ENCODE data around the gene MPZL1.

DNA sequence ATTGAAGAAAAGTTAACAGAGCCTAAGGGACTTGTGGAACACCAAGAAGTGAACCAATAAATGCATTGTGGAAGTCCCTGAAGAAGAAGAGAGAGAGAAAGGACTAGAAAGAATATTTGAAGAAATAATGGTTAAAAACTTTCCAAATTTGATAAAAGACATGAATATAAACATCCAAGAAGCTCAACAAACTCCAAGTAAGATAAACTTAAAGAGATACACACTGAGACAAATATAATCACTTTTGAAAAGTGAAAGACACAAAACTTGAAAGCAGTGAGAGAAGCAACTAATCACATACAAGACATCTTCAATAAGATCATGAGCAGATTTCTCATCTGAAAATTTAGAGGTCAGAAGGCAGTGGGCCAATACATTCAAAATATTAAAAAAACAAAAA lies 91.2 kb downstream of the MPZL1 start:
- TF ChIP-seq, protein P1, sequence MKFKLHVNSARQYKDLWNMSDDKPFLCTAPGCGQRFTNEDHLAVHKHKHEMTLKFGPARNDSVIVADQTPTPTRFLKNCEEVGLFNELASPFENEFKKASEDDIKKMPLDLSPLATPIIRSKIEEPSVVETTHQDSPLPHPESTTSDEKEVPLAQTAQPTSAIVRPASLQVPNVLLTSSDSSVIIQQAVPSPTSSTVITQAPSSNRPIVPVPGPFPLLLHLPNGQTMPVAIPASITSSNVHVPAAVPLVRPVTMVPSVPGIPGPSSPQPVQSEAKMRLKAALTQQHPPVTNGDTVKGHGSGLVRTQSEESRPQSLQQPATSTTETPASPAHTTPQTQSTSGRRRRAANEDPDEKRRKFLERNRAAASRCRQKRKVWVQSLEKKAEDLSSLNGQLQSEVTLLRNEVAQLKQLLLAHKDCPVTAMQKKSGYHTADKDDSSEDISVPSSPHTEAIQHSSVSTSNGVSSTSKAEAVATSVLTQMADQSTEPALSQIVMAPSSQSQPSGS (CRISPR knock-in tag; IDR thresholded peaks at IDR 0.05; ENCODE audit: borderline replicate concordance, low read depth), result no peak
- TF ChIP-seq FOXP1 (CRISPR knock-in tag; IDR thresholded peaks at IDR 0.05; ENCODE audit: borderline replicate concordance), result no peak
- no peak for TF ChIP-seq NR2C2 (CRISPR knock-in tag; IDR thresholded peaks at IDR 0.05)
- no peak for TF ChIP-seq IRF2 (CRISPR knock-in tag; IDR thresholded peaks at IDR 0.05; ENCODE audit: borderline replicate concordance, low read depth)
- TF ChIP-seq, protein P2, sequence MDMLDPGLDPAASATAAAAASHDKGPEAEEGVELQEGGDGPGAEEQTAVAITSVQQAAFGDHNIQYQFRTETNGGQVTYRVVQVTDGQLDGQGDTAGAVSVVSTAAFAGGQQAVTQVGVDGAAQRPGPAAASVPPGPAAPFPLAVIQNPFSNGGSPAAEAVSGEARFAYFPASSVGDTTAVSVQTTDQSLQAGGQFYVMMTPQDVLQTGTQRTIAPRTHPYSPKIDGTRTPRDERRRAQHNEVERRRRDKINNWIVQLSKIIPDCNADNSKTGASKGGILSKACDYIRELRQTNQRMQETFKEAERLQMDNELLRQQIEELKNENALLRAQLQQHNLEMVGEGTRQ (CRISPR knock-in tag; IDR thresholded peaks at IDR 0.05), result no peak
- TF ChIP-seq, protein P3, sequence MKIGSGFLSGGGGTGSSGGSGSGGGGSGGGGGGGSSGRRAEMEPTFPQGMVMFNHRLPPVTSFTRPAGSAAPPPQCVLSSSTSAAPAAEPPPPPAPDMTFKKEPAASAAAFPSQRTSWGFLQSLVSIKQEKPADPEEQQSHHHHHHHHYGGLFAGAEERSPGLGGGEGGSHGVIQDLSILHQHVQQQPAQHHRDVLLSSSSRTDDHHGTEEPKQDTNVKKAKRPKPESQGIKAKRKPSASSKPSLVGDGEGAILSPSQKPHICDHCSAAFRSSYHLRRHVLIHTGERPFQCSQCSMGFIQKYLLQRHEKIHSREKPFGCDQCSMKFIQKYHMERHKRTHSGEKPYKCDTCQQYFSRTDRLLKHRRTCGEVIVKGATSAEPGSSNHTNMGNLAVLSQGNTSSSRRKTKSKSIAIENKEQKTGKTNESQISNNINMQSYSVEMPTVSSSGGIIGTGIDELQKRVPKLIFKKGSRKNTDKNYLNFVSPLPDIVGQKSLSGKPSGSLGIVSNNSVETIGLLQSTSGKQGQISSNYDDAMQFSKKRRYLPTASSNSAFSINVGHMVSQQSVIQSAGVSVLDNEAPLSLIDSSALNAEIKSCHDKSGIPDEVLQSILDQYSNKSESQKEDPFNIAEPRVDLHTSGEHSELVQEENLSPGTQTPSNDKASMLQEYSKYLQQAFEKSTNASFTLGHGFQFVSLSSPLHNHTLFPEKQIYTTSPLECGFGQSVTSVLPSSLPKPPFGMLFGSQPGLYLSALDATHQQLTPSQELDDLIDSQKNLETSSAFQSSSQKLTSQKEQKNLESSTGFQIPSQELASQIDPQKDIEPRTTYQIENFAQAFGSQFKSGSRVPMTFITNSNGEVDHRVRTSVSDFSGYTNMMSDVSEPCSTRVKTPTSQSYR (CRISPR knock-in tag; IDR thresholded peaks at IDR 0.05), result no peak
- TF ChIP-seq, protein P4, sequence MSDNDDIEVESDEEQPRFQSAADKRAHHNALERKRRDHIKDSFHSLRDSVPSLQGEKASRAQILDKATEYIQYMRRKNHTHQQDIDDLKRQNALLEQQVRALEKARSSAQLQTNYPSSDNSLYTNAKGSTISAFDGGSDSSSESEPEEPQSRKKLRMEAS (CRISPR knock-in tag; IDR thresholded peaks at IDR 0.05), result no peak
- TF ChIP-seq, protein P5, sequence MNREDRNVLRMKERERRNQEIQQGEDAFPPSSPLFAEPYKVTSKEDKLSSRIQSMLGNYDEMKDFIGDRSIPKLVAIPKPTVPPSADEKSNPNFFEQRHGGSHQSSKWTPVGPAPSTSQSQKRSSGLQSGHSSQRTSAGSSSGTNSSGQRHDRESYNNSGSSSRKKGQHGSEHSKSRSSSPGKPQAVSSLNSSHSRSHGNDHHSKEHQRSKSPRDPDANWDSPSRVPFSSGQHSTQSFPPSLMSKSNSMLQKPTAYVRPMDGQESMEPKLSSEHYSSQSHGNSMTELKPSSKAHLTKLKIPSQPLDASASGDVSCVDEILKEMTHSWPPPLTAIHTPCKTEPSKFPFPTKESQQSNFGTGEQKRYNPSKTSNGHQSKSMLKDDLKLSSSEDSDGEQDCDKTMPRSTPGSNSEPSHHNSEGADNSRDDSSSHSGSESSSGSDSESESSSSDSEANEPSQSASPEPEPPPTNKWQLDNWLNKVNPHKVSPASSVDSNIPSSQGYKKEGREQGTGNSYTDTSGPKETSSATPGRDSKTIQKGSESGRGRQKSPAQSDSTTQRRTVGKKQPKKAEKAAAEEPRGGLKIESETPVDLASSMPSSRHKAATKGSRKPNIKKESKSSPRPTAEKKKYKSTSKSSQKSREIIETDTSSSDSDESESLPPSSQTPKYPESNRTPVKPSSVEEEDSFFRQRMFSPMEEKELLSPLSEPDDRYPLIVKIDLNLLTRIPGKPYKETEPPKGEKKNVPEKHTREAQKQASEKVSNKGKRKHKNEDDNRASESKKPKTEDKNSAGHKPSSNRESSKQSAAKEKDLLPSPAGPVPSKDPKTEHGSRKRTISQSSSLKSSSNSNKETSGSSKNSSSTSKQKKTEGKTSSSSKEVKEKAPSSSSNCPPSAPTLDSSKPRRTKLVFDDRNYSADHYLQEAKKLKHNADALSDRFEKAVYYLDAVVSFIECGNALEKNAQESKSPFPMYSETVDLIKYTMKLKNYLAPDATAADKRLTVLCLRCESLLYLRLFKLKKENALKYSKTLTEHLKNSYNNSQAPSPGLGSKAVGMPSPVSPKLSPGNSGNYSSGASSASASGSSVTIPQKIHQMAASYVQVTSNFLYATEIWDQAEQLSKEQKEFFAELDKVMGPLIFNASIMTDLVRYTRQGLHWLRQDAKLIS (CRISPR knock-in tag; IDR thresholded peaks at IDR 0.05; ENCODE audit: borderline replicate concordance), result no peak

Data from WTC11 (cell line).